ENCODE measurements around the gene SHTN1.

The SHTN1 gene

GRCh38 chr10:116840389-116841075 is 164.5 kb downstream of the SHTN1 start:
- H3K4me3 ChIP-seq (replicated peaks; ENCODE audit: insufficient read depth, low read length), result no peak overlapping the region
- H3K27me3 ChIP-seq (ENCODE audit: insufficient read depth, poor library complexity, severe bottlenecking), result peaks cover 8% of the 10 kb centered on the region
- no peak for DNase-seq (ENCODE audit: low read depth in 1 of 2, low spot score in 1 of 2)
- TF ChIP-seq, protein P1, sequence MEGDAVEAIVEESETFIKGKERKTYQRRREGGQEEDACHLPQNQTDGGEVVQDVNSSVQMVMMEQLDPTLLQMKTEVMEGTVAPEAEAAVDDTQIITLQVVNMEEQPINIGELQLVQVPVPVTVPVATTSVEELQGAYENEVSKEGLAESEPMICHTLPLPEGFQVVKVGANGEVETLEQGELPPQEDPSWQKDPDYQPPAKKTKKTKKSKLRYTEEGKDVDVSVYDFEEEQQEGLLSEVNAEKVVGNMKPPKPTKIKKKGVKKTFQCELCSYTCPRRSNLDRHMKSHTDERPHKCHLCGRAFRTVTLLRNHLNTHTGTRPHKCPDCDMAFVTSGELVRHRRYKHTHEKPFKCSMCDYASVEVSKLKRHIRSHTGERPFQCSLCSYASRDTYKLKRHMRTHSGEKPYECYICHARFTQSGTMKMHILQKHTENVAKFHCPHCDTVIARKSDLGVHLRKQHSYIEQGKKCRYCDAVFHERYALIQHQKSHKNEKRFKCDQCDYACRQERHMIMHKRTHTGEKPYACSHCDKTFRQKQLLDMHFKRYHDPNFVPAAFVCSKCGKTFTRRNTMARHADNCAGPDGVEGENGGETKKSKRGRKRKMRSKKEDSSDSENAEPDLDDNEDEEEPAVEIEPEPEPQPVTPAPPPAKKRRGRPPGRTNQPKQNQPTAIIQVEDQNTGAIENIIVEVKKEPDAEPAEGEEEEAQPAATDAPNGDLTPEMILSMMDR (IDR thresholded peaks at IDR 0.05; ENCODE audit: insufficient read depth, low read length), result no peak
- no peak for TF ChIP-seq SPI1 (IDR thresholded peaks at IDR 0.05; ENCODE audit: borderline replicate concordance, low read depth)
- TF ChIP-seq POLR2AphosphoS5 (IDR thresholded peaks at IDR 0.05; ENCODE audit: low read depth), result no peak
- TF ChIP-seq REST (IDR thresholded peaks at IDR 0.05; ENCODE audit: insufficient replicate concordance, low read depth), result no peak
- no peak overlapping the region for H3K27ac ChIP-seq (replicated peaks)

DNA sequence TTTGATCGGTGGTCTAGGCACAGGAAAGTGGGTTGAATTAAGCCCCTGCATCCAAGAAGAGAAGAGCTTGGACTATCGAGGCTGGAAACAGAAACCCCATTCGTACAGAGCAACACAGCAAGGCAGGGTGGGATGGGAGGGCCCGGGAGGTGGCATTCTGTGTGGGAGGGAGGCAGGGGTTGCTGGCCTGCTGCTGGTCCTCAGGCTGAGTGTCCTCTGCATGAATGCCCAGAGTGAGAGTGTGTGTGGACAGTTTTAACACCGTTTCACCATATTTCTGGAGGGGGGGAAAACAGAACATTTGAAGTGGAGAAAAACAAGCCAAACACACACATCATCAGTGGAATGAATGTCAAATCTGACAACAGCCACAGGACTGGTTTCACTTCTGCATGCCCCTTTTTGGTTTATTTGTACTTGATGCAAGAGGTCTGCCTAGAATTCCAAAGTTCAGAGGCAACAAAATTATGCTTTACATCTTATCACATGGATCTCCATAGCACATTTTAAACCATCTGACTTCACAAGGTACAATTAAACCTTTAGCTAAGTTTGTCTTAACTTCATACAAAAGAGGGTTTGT is 166.8 kb downstream of the SHTN1 start:
- TF ChIP-seq POLR2AphosphoS5 (IDR thresholded peaks at IDR 0.05; ENCODE audit: low read depth), result no peak
- TF ChIP-seq REST (IDR thresholded peaks at IDR 0.05; ENCODE audit: insufficient replicate concordance, low read depth), result no peak
- TF ChIP-seq GABPA (IDR thresholded peaks at IDR 0.05; ENCODE audit: low read depth), result no peak
- TF ChIP-seq SPI1 (IDR thresholded peaks at IDR 0.05; ENCODE audit: borderline replicate concordance, low read depth), result no peak
- TF ChIP-seq, protein P1 (IDR thresholded peaks at IDR 0.05; ENCODE audit: insufficient read depth, low read length), result no peak
- no peak for DNase-seq (ENCODE audit: low read depth in 1 of 2, low spot score in 1 of 2)
- Histone ChIP-seq H3K27me3 (ENCODE audit: insufficient read depth, poor library complexity, severe bottlenecking) (peaks cover 8% of the 10 kb centered on the region), H3K27ac (replicated peaks) (no peak overlapping the region), H3K4me3 (replicated peaks; ENCODE audit: insufficient read depth, low read length) (no peak overlapping the region)

GRCh38 chr10:116836902-116837523 is 168.0 kb downstream of the SHTN1 start:
- no peak for DNase-seq (ENCODE audit: low read depth in 1 of 2, low spot score in 1 of 2)
- TF ChIP-seq GABPA (IDR thresholded peaks at IDR 0.05; ENCODE audit: low read depth) (no peak), REST (IDR thresholded peaks at IDR 0.05; ENCODE audit: insufficient replicate concordance, low read depth) (no peak), POLR2AphosphoS5 (IDR thresholded peaks at IDR 0.05; ENCODE audit: low read depth) (no peak), SPI1 (IDR thresholded peaks at IDR 0.05; ENCODE audit: borderline replicate concordance, low read depth) (no peak)
- TF ChIP-seq, protein P1 (IDR thresholded peaks at IDR 0.05; ENCODE audit: insufficient read depth, low read length), result no peak
- Histone ChIP-seq H3K27ac (replicated peaks) (no peak overlapping the region), H3K4me3 (replicated peaks; ENCODE audit: insufficient read depth, low read length) (no peak overlapping the region), H3K27me3 (ENCODE audit: insufficient read depth, poor library complexity, severe bottlenecking) (peaks cover 8% of the 10 kb centered on the region)
